Omental fat pad (tissue), 4 donors: ENCODE measurements around the gene KCNJ2. TPM values are rescaled to one million over a fixed set of nuclear protein-coding genes. Genes with fewer than 3 reads are reported as not detected.

Source experiments
- ATAC-seq: fragments of 150-250 bp; one replicate; pipeline ENCODE4 v1.9.1; 2016; ENCODE audit warnings: mild to moderate bottlenecking, moderate library complexity; ENCODE audit not compliant: low FRiP score
- DNase-seq: peaks from one replicate; pipeline ENCODE4 v3.0.0-alpha.2; 2019; ENCODE audit warnings: low spot score
- total RNA-seq, 4 donors: library from RNA; depleted of rRNA; stranded (reverse); fragments of >200 nt; gene quantifications; one replicate each; pipeline ENCODE4 v1.1.0, GENCODE V29; 2016
- TF ChIP-seq, protein P1 (sequence below), 3 donors: fragments of 450-650 bp; IDR thresholded peaks; one replicate each; pipeline ENCODE4 v1.5.1; 2016 to 2017; ENCODE audit warnings: antibody characterized with exemption in 3 of 3, mild to moderate bottlenecking in 3 of 3, moderate library complexity in 2 of 3

The KCNJ2 gene
- total RNA-seq, 4 donors from 2014 or later, result 1.9 to 9.5 (median 4.2) TPM

DNA sequence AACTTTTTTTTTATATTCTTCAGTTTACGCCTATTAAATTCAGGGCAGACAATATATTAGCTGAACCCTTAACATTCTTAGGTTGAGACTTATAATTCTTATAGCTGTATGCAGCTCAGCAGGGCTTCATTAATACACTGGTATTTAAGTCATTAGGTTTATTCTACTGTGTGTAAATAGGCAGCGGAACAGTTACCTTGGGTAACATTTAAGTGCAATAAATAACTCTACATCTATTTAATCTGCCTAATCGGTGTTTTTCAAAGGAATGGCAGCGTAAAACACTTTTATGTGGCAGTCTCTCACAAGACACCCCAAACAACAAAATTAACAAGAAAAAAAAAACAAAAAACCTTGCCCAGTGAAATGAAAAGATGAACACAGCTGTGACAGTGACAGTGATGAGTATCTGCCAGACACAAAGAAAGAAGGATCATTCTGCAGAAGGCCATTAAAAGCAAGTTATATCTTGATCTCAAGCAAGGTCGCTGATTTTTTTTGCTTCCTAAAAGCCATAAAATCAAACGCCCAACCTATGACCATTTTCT lies 32.6 kb downstream of the KCNJ2 start:
- no peak for ATAC-seq
- DNase-seq, result no peak
- TF ChIP-seq, protein P1, sequence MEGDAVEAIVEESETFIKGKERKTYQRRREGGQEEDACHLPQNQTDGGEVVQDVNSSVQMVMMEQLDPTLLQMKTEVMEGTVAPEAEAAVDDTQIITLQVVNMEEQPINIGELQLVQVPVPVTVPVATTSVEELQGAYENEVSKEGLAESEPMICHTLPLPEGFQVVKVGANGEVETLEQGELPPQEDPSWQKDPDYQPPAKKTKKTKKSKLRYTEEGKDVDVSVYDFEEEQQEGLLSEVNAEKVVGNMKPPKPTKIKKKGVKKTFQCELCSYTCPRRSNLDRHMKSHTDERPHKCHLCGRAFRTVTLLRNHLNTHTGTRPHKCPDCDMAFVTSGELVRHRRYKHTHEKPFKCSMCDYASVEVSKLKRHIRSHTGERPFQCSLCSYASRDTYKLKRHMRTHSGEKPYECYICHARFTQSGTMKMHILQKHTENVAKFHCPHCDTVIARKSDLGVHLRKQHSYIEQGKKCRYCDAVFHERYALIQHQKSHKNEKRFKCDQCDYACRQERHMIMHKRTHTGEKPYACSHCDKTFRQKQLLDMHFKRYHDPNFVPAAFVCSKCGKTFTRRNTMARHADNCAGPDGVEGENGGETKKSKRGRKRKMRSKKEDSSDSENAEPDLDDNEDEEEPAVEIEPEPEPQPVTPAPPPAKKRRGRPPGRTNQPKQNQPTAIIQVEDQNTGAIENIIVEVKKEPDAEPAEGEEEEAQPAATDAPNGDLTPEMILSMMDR (IDR thresholded peaks at IDR 0.05), result no peak

DNA sequence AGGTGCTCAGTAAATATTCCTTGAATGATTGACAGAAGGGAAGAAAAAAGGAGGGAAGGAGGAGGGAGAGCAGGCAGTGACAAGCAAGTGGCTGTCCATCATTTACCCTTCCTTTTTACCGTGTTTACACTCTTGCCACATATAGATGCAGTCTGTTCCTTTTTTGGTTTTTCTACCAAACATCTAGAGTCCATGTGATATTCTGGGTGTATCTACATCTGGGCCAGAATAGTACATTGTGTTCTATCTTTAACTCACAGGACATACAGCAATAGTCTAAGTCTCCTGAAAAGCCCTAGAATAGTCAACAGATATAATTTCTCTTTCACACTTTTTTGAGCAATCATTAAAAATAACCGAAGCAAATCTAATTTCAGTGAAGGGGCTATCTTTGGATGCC lies 33.5 kb downstream of the KCNJ2 start:
- no peak for ATAC-seq

DNA sequence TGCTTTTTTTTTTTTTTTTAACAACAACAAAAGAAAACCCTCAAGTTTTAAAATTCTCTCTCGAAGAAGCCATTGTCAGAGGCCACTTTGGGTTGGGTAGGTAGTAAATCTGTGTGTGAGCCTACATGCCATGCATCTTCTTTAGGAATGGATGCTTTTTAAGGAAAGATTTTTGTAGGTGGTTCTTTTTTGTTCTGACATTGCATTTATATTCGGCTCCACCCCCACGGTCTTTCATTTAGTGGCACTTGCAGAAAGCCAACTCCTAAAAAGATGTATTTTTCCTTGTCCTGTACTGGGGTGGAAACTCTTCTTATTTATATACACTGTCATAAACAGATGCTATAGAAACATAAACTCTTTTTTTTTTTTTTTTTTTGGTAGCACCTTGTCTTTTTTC lies 35.1 kb downstream of the KCNJ2 start:
- no peak for ATAC-seq
- no peak for DNase-seq
- TF ChIP-seq, protein P1 (IDR thresholded peaks at IDR 0.05), result no peak

More for the DNA sequence above, 33.5 kb downstream of the KCNJ2 start:
- no peak for DNase-seq
- TF ChIP-seq, protein P1 (IDR thresholded peaks at IDR 0.05), result no peak

DNA sequence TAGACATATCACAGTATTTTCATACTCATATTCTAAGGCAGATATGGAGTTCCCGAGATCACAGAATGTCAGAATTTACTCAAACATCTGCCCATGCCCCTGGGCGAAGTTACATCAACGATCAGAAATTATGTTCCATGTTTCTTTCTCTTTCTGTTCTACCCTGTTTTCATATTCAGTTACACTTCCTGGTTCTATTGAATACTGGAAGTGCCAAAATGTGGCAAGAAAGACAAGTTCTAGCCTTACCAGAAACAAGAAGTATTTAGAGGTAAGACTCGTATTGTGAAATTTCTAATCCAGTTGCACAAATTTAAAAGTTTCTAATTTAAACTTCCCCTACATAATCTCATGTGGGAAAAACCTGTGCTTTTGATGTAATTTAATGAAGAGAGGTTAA lies 36.1 kb downstream of the KCNJ2 start:
- ATAC-seq, result no peak
- TF ChIP-seq, protein P1 (IDR thresholded peaks at IDR 0.05), result no peak
- DNase-seq, result no peak

DNA sequence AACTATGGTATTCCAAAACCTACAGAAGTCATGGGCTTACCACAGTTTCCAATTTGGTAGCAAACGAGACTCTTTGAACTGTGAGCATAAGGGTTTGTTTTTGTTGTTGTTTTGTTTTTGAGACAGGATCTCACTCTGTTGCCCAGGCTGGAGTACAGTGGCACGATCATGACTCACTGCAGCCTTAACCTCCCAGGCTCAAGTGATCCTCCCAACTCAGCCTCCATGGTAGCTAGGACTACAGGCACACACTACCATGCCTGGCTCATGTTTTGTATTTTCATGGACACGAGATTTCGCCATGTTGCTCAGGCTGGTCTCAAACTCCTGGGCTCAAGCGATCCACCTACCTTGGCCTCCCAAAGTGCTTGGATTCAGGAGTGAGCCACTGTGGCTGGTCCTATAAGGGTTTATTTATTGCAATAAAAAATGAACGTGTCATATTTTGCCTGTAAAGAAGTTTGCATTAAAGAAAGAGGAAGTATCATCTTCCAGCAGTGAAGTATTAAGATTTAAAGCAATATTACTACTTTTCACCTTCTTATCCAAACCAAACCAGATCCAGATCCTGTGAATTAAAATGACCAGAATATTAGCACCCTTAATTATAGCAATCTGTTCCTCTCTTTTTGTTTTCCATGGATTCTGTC lies 37.2 kb downstream of the KCNJ2 start:
- TF ChIP-seq, protein P1 (IDR thresholded peaks at IDR 0.05), result no peak
- ATAC-seq (no peak), DNase-seq (no peak)

DNA sequence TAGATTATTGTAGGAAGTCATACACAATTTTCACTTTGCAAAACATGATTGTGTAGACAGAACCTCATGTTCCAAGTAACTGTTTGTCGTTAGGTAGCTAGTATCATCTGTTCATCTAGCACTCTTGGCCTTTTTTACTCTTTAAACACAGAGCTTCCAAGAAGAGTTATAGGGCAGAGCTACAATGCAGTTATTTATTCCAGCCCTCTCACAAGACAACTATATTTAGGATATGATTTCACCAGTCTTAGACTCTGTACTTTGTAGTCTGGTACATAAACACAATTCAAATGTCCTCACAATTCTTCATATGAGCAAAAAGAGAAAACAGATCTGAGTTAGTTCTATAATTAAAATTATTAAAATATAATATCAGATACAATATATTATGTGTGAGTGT lies 37.9 kb downstream of the KCNJ2 start:
- no peak for DNase-seq
- no peak for ATAC-seq

More for the DNA sequence above, 37.9 kb downstream of the KCNJ2 start:
- TF ChIP-seq, protein P1 (IDR thresholded peaks at IDR 0.05), result no peak
